Transverse colon (tissue), 4 donors: ENCODE data around the gene TRHDE. TPM values are rescaled to one million over a fixed set of nuclear protein-coding genes. Genes with fewer than 3 reads are reported as not detected.

ENCODE experiments used
- DNase-seq: peaks from one replicate; pipeline ENCODE4 v3.0.0-alpha.2; 2019
- H3K27ac ChIP-seq, 4 donors: fragments of 200-600 bp; sonication (generic); 2 replicates each; pipeline ENCODE4 v1.5.1; 2016 to 2018; ENCODE audit warnings: inconsistent platforms in 4 of 4
- H3K27me3 ChIP-seq: fragments of 200-600 bp; sonication (generic); 2 replicates; pipeline ENCODE4 v1.5.1; 2017; ENCODE audit warnings: inconsistent platforms
- H3K36me3 ChIP-seq, 4 donors: fragments of 200-600 bp; sonication (generic); 2 replicates each; pipeline ENCODE4 v1.5.1; 2017 to 2019; ENCODE audit warnings: inconsistent platforms in 4 of 4
- H3K4me1 ChIP-seq, 4 donors: fragments of 200-600 bp; sonication (generic); 2 replicates each; pipeline ENCODE4 v1.5.1; 2017 to 2020; ENCODE audit warnings: inconsistent platforms in 4 of 4
- H3K4me3 ChIP-seq, 4 donors: fragments of 200-600 bp; sonication (generic); 1 replicate in 1 of 4; 2 replicates in 3 of 4; pipeline versions ENCODE4 v1.5.1 to v1.6.1; 2017 to 2019; ENCODE audit warnings: inconsistent platforms in 4 of 4
- H3K9me3 ChIP-seq, 2 donors: fragments of 200-600 bp; sonication (generic); 2 replicates each; pipeline ENCODE4 v1.5.1; 2017 to 2019; ENCODE audit warnings: inconsistent platforms in 2 of 2
- CTCF ChIP-seq, 5 experiments: fragments of 200-600 bp in 3 of 5; fragments of 450-650 bp in 2 of 5; sonication (generic) in 3 of 5; IDR thresholded peaks; 1 replicate in 2 of 5; 2 replicates in 3 of 5; pipeline ENCODE4 v1.5.1; 2016 to 2017; ENCODE audit warnings: antibody characterized with exemption in 5 of 5, inconsistent platforms in 3 of 5, mild to moderate bottlenecking in 2 of 5, moderate library complexity in 1 of 5
- EP300 ChIP-seq: sonication (generic); formaldehyde crosslinking; IDR thresholded peaks from one replicate; pipeline ENCODE4 v1.6.1; 2017; ENCODE audit warnings: antibody characterized with exemption, low read depth
- POLR2A ChIP-seq: fragments of 450-650 bp; IDR thresholded peaks from one replicate; pipeline ENCODE4 v1.6.1; 2016; ENCODE audit warnings: antibody characterized with exemption, mild to moderate bottlenecking, moderate library complexity
- POLR2AphosphoS5 ChIP-seq, 3 donors: sonication (generic); formaldehyde crosslinking; IDR thresholded peaks; one replicate each; pipeline ENCODE4 v1.6.1; 2016; ENCODE audit warnings: antibody characterized with exemption in 3 of 3
- whole genome bisulfite sequencing, 2 donors: methylation state at CpG; one replicate each; pipeline ENCODE4 v1.1.5; 2018; ENCODE audit warnings: low coverage in 1 of 2; 5-methylcytosine and 5-hydroxymethylcytosine counted together
- in situ Hi-C, 4 donors: fragments of 200-750 bp; cut with MboI; loops; one replicate each; pipeline versions ENCODE4 v1.15.0 to v1.15.1; 2017; ENCODE audit warnings: low sequenced_read_pairs in 3 of 4, low pct_ligation_motif_present in 1 of 4, low pct_unique_long_range_greater_than_20kb in 1 of 4
- intact Hi-C: fragments of 100-400 bp; cut with DNase I; formaldehyde crosslinking; loops from one replicate; pipeline ENCODE4 v1.15.1; 2023; ENCODE audit warnings: low total_unique reads
- total RNA-seq, 4 donors: library from RNA; depleted of rRNA; stranded (reverse); fragments of >200 nt; gene quantifications; one replicate each; pipeline ENCODE4 v1.1.0, GENCODE V29; 2016

Gene TRHDE
- total RNA-seq, 4 donors from 2014 or later = 2.4 to 18.7 (median 9.0) TPM

GRCh38 chr12:72286526-72286925 is 14.4 kb downstream of the TRHDE start:
- H3K27ac ChIP-seq = no peak overlapping the region
- intact Hi-C loops (no loop called here), in situ Hi-C loops (no loop called here)
- no peak overlapping the region for H3K4me3 ChIP-seq
- H3K4me1 ChIP-seq = no peaks in the 10 kb centered on the region
- no peaks in the 10 kb centered on the region for H3K27me3 ChIP-seq
- no peaks in the 10 kb centered on the region for H3K9me3 ChIP-seq
- 80 to 84% methylated on average over 3 of the region's 3 CpGs for WGBS, 2 donors
- no peak for DNase-seq
- H3K36me3 ChIP-seq = no peaks in the 10 kb centered on the region
- TF ChIP-seq EP300 = no peak
- no peak for TF ChIP-seq POLR2AphosphoS5 (IDR thresholded peaks at IDR 0.05)
- TF ChIP-seq CTCF (IDR thresholded peaks at IDR 0.05) = no peak
- no peak for TF ChIP-seq POLR2A

- Histone ChIP-seq H3K36me3 (no peaks in the 10 kb centered on the region), H3K4me1 (no peaks in the 10 kb centered on the region), H3K27ac (no peak overlapping the region), H3K27me3 (no peaks in the 10 kb centered on the region), H3K9me3 (no peaks in the 10 kb centered on the region), H3K4me3 (no peak overlapping the region)
- TF ChIP-seq EP300 = no peak
- no peak for TF ChIP-seq CTCF (IDR thresholded peaks at IDR 0.05)
- no peak for TF ChIP-seq POLR2A
- TF ChIP-seq POLR2AphosphoS5 (IDR thresholded peaks at IDR 0.05) = no peak
- intact Hi-C loops = no loop called here
- in situ Hi-C loops = no loop called here
- WGBS, 2 donors = 75 to 77% methylated on average over 3 of the region's 3 CpGs
- DNase-seq = no peak
Measured at GRCh38 chr12:72288436-72288835, 16.3 kb downstream of the TRHDE start.

DNA sequence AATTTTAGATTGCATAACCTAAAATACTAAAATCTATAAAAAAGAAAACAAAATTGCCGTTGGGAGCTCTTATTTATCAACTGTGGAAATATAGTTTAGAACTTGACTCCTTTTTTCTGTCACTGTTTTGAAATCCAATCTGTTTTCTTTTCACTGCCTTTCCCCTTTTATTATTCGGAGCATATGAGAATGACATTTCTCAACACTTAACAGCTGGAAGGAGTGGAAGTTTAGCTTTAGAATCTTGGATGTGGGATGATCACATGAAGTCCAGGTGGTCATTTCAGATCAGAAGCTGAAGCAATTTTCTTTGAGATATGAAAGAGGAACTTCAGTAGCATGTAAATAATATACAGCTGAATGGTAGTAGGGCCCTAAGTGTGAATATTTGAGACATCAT is 16.7 kb downstream of the TRHDE start:
- no peak for DNase-seq
- Histone ChIP-seq H3K27me3 (no peaks in the 10 kb centered on the region), H3K27ac (no peak overlapping the region), H3K36me3 (no peaks in the 10 kb centered on the region), H3K4me3 (no peak overlapping the region), H3K9me3 (no peaks in the 10 kb centered on the region), H3K4me1 (no peaks in the 10 kb centered on the region)
- 57 to 66% methylated on average over 2 of the region's 2 CpGs for WGBS, 2 donors
- intact Hi-C loops = no loop called here
- TF ChIP-seq POLR2A = no peak
- no peak for TF ChIP-seq POLR2AphosphoS5 (IDR thresholded peaks at IDR 0.05)
- TF ChIP-seq EP300 = no peak
- no peak for TF ChIP-seq CTCF (IDR thresholded peaks at IDR 0.05)
- in situ Hi-C loops = no loop called here

GRCh38 chr12:72289633-72290032 is 17.5 kb downstream of the TRHDE start:
- WGBS, 2 donors = 85 to 90% methylated on average over 2 of the region's 2 CpGs
- no peak for TF ChIP-seq CTCF (IDR thresholded peaks at IDR 0.05)
- no peak for TF ChIP-seq POLR2AphosphoS5 (IDR thresholded peaks at IDR 0.05)
- no peak for TF ChIP-seq EP300
- no peak for TF ChIP-seq POLR2A
- Histone ChIP-seq H3K4me3 (no peak overlapping the region), H3K27me3 (no peaks in the 10 kb centered on the region), H3K36me3 (no peaks in the 10 kb centered on the region), H3K4me1 (no peaks in the 10 kb centered on the region), H3K9me3 (no peaks in the 10 kb centered on the region), H3K27ac (no peak overlapping the region)
- no peak for DNase-seq
- intact Hi-C loops = no loop called here
- in situ Hi-C loops = no loop called here
